Thyroid gland (tissue), 4 donors: ENCODE results near the gene PINLYP. TPM values are rescaled to one million over a fixed set of nuclear protein-coding genes. Genes with fewer than 3 reads are reported as not detected.

Experiments
- DNase-seq, 2 donors: peaks; one replicate each; pipeline ENCODE4 v3.0.0-alpha.2; 2019
- H3K27ac ChIP-seq, 3 donors: fragments of 200-600 bp; sonication (generic); 1 replicate in 2 of 3; 2 replicates in 1 of 3; pipeline ENCODE4 v1.5.1; 2016 to 2019; ENCODE audit warnings: mild to moderate bottlenecking in 1 of 3, moderate library complexity in 1 of 3
- H3K27me3 ChIP-seq: fragments of 200-600 bp; sonication (generic); one replicate; pipeline ENCODE4 v1.5.1; 2019
- H3K36me3 ChIP-seq, 2 donors: fragments of 200-600 bp; sonication (generic); one replicate each; pipeline ENCODE4 v1.5.1; 2016 to 2019
- H3K4me1 ChIP-seq, 2 donors: fragments of 200-600 bp; sonication (generic); one replicate each; pipeline ENCODE4 v1.5.1; 2017 to 2019
- H3K4me3 ChIP-seq, 3 donors: fragments of 200-600 bp; sonication (generic); replicated peaks in 1 of 3; 1 replicate in 2 of 3; 2 replicates in 1 of 3; pipeline ENCODE4 v1.5.1; 2016; ENCODE audit warnings: mild to moderate bottlenecking in 1 of 3
- H3K9me3 ChIP-seq: fragments of 200-600 bp; sonication (generic); one replicate; pipeline ENCODE4 v1.5.1; 2017
- POLR2A ChIP-seq, 2 donors: fragments of 450-650 bp; IDR thresholded peaks; one replicate each; pipeline ENCODE4 v1.6.1; 2017; ENCODE audit warnings: antibody characterized with exemption in 2 of 2, mild to moderate bottlenecking in 2 of 2, moderate library complexity in 1 of 2
- WGBS, 2 donors: methylation state at CpG; one replicate each; pipeline ENCODE4 v1.1.5; 2017; 5-methylcytosine and 5-hydroxymethylcytosine counted together
- intact Hi-C: fragments of 100-400 bp; cut with DNase I; formaldehyde crosslinking; loops from one replicate; pipeline ENCODE4 v1.15.1; 2023
- total RNA-seq, 4 donors: library from RNA; depleted of rRNA; stranded (reverse); fragments of >200 nt; gene quantifications; one replicate each; pipeline ENCODE4 v1.2.3, GENCODE V29; 2016
- TF ChIP-seq, protein P1 (sequence below), 6 experiments: fragments of 200-600 bp in 3 of 6; fragments of 450-650 bp in 3 of 6; sonication (generic) in 3 of 6; IDR thresholded peaks; one replicate each; pipeline ENCODE4 v1.5.1; 2016 to 2019; ENCODE audit warnings: antibody characterized with exemption in 6 of 6, mild to moderate bottlenecking in 2 of 6, inconsistent platforms in 1 of 6, moderate library complexity in 1 of 6

PINLYP gene
- total RNA-seq = 10 to 100 TPM; 11.8 to 19.3 (median 13.2) TPM

DNA sequence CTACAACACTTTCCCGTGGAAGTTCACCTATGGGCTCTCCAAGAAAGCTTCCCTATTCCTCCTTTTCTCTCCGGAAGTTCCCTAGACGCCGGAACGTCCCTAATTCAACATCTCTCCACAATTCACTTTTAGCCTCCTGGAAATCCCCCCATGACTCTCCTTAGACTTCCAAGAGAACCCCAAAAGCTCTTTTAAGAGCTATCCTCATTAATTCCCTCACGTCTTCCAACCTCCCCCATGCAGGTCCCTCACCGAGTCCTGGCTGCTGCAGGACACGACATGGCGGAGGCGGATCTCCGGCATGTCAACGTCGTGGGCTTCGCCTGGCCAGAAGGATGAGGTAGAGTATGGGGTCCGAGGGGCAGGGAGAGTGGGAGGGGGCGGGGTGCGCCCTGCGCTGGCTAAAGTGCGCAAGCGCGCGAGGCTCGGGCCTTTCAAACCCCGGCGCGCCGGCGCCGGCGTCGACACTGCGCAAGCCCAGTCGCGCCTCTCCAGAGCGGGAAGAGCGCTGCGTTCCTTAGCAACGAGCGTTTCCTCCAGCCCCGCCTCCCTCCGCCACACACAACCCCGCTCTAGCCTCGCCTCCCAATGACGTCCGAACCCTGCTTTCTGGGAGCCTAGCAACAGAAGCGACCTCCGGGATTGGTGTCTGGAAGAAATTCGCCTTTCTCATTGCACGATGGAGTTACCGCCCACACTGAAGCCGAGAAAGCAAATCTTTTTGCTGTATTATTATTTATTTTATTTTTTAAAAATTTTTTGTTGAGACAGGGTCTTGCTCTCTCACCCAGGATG lies at the start of gene PINLYP, which contains the start of gene XRCC1:
Gene PINLYP (plus strand): TSS at position 646 of the 795 bp plus-strand sequence. CDS start 1,391 bp downstream, outside the sequence.
Gene XRCC1 (minus strand): TSS at position 372 of the 795 bp plus-strand sequence. CDS start 69 bp downstream, at position 303.
- 0% methylated on average over 18 to 36 of the region's 51 CpGs for WGBS, 2 donors
- TF ChIP-seq, protein P1, sequence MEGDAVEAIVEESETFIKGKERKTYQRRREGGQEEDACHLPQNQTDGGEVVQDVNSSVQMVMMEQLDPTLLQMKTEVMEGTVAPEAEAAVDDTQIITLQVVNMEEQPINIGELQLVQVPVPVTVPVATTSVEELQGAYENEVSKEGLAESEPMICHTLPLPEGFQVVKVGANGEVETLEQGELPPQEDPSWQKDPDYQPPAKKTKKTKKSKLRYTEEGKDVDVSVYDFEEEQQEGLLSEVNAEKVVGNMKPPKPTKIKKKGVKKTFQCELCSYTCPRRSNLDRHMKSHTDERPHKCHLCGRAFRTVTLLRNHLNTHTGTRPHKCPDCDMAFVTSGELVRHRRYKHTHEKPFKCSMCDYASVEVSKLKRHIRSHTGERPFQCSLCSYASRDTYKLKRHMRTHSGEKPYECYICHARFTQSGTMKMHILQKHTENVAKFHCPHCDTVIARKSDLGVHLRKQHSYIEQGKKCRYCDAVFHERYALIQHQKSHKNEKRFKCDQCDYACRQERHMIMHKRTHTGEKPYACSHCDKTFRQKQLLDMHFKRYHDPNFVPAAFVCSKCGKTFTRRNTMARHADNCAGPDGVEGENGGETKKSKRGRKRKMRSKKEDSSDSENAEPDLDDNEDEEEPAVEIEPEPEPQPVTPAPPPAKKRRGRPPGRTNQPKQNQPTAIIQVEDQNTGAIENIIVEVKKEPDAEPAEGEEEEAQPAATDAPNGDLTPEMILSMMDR (IDR thresholded peaks at IDR 0.05) = no peak
- peak in 1 of 2 donors; percentile 55 for TF ChIP-seq POLR2A (IDR thresholded peaks at IDR 0.05)
- intact Hi-C loops = loop anchor here (2.0 kb wide), 1 partner anchor 21 kb away; the partner anchor contains the start of genes IRGQ and ZNF576
- H3K27ac ChIP-seq = peak within 1 kb of the TSS; percentile 57 to 77 (median 72)
- no peaks in the 10 kb centered on the region for H3K36me3 ChIP-seq
- H3K4me1 ChIP-seq = peaks cover 16 to 19% of the 10 kb centered on the region in 2 donors
- no peaks in the 10 kb centered on the region for H3K9me3 ChIP-seq
- peak; percentile 98 for DNase-seq
- no peaks in the 10 kb centered on the region for H3K27me3 ChIP-seq
- H3K4me3 ChIP-seq = peak within 1 kb of the TSS; percentile 44 to 98 (median 62)

DNA sequence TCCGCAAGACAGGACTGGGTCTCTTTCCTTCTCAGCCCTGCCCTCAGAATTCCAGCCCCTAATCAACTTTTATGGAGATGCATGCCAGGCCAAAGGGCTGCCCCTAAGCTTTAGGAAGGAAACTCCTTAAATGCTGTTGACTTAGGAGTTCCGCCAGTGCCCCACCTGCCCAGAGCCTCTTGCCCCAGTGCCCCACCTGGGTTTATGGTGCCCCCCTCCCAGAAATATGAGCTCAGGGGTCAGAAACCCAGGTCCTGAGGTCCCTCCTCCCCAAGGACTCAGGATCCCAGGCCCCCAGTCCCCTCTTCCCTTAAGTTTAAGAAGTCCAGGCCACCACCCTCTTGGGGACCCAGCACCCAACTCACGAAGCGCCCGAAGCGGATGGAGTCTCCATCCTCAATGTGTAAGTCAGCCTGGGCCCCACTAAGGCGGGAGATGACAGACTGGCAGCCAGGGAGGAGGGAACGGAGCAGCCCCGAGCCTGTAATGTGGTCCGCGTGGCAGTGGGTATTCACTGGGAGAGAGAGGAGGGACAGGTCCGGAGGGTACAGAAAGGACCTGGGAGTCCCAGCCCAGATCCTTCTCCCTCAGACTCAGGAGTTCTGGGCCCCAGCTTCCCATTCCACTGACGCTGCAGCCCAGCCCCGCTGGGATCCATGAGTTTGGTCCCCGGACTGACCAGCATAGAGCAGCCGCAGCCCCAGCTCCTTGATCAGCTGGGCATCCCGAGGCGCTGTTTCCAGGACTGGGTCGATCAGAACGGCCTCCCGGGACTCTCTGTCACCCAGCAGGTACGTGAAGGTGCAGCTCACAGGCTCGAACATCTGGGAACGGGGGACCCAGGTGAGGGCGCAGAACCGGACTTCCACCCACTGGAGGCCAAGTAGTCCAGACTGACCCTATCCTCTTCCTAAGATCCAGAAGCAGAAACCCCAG lies 49.5 kb upstream of the PINLYP start:
- peak overlapping the region in 2 of 3 donors; percentile 88 to 90 for H3K27ac ChIP-seq
- TF ChIP-seq, protein P1 (IDR thresholded peaks at IDR 0.05) = no peak
- TF ChIP-seq POLR2A (IDR thresholded peaks at IDR 0.05) = no peak
- no peaks in the 10 kb centered on the region for H3K36me3 ChIP-seq
- peak; percentile 24 to 31 for DNase-seq
- H3K9me3 ChIP-seq = no peaks in the 10 kb centered on the region
- WGBS, 2 donors = 34 to 53% methylated on average over 8 to 15 of the region's 26 CpGs
- intact Hi-C loops = no loop called here
- no peaks in the 10 kb centered on the region for H3K27me3 ChIP-seq
- peak overlapping the region; percentile 72 to 97 (median 77) for H3K4me3 ChIP-seq
- H3K4me1 ChIP-seq = peaks cover 17 to 34% of the 10 kb centered on the region in 2 donors

DNA sequence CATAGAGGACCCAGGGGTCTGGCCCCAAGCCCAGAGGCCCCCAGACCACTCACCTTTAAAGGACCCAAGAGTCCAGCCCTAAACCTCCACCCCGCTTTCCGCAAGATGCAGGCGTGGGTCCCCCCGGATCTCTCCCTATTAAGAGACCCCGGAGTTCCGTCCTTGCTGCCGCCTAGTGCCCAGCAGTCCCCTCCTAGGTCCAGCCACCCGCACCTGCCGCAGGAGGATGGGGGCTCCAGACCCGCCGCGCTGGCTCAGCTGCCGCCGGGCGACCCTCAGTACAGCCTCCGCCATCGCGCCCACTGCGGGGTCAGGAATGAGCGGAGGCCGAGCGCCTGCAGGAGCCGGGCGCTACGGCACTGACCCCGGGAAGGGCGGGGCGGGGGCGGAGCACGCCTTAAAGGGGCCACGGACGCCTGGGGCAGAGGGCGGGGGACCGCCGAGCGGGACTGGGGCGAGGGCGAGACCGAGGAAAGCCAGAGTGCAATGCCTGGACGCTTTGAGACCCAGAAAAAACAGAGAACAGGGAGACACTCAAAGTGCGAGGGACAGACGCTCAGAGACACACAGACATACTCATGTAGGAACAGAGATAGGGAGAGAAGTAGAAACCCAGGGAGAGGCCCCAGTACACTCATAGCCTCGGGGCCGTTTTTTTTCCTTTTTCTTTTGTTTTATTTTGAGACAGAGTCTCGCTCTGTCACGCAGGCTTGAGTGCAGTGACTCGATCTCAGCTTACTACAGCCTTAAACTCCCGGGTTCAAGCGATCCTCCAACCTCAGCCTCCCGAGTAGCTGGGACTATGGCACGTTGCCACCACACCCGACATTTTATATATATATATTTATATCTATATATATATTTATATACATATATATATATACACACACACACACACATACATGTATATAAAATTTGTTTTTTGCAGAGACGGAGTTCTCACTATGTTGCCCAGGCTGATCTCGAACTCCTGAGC lies 48.4 kb upstream of the PINLYP start, which contains the start of gene ETHE1:
Gene ETHE1 (minus strand): TSS at position 318 of the 976 bp plus-strand sequence. CDS start 24 bp downstream, at position 294.
- Histone ChIP-seq H3K36me3 (no peaks in the 10 kb centered on the region), H3K27me3 (no peaks in the 10 kb centered on the region), H3K9me3 (no peaks in the 10 kb centered on the region), H3K27ac (peak within 1 kb of the TSS; percentile 87 to 90 (median 88)), H3K4me1 (peaks cover 19 to 35% of the 10 kb centered on the region in 2 donors), H3K4me3 (peak within 1 kb of the TSS; percentile 72 to 97 (median 77))
- WGBS, 2 donors = 4 to 6% methylated on average over 21 to 39 of the region's 54 CpGs
- TF ChIP-seq POLR2A (IDR thresholded peaks at IDR 0.05) = peak; percentile 10 to 85
- TF ChIP-seq, protein P1 (IDR thresholded peaks at IDR 0.05) = peak in 1 of 6 experiments; percentile 13
- intact Hi-C loops = no loop called here
- peak; percentile 86 to 87 for DNase-seq

DNA sequence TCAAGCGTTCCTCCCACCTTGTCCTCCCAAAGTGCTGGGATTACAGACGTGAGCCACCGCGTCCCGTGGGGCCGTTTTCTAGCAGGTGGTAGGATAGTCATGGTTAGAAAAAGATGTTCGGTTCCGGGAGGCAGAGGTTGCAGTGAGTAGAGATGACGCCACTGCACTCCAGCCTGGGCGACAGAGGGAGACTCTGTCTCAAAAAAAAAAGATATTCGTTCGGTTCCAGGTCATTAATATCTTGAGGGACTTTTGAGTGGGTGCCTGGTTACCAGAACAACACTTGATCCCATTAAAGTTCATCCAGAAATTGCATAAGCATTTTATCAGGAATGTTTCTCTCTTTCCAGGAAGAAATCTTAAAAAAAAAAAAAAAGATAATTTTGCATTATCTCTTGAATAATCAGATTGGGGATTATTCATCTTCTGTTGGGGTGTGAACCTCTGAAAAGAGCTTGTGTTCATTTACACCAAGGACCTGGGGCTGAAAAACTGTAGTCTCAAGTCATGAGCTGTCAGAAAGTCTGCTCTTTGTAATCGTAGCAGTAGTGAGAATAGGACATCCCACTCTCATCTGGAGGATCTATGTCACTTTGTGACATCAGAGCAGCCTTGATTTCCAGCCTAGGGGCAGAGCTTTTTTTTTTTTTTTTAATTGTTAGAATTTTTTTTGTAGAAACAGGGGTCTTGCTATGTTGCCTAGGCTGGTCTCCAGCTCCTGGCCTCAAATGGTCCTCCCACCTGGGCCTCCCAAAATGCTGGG lies 47.6 kb upstream of the PINLYP start:
- TF ChIP-seq, protein P1 (IDR thresholded peaks at IDR 0.05) = peak in 1 of 6 experiments; percentile 6
- TF ChIP-seq POLR2A (IDR thresholded peaks at IDR 0.05) = peak in 1 of 2 donors; percentile 29
- Histone ChIP-seq H3K36me3 (no peaks in the 10 kb centered on the region), H3K27ac (peak overlapping the region; percentile 87 to 90 (median 88)), H3K9me3 (no peaks in the 10 kb centered on the region), H3K4me3 (no peak overlapping the region), H3K4me1 (peaks cover 25 to 41% of the 10 kb centered on the region in 2 donors), H3K27me3 (no peaks in the 10 kb centered on the region)
- intact Hi-C loops = no loop called here
- DNase-seq = peak; percentile 74 to 79
- 12 to 15% methylated on average over 13 of the region's 13 CpGs for WGBS, 2 donors
